Measurements from ENCODE around the gene FGF2.
"Not testable (repeated sequence)": the region's sequence is repeated elsewhere in the genome, so short reads cannot be mapped to it uniquely, and the experiment has no call there.

- TF ChIP-seq CTCF (IDR thresholded peaks at IDR 0.05); TAF1 (IDR thresholded peaks at IDR 0.05; ENCODE audit: borderline replicate concordance, low read depth, low read length): not testable (repeated sequence)
These were observed 39.7 kb upstream of the FGF2 start for GRCh38 chr4:122786920-122787319.

Data from SK-N-SH (cell line).